Right ventricle myocardium inferior (tissue), 1 donor: ENCODE data around the gene KIF18B. TPM values are rescaled to one million over a fixed set of nuclear protein-coding genes. Genes with fewer than 3 reads are reported as not detected.

Experiments used
- ATAC-seq: fragments of 200-7000 bp; cut with Tn5 transposase; one replicate; pipeline ENCODE4 v1.9.1; 2020; ENCODE audit warnings: mild to moderate bottlenecking, moderate library complexity
- DNase-seq: peaks from one replicate; pipeline ENCODE4 v3.0.0; 2021; ENCODE audit errors: missing footprints
- intact Hi-C: fragments of 100-400 bp; cut with DNase I; formaldehyde crosslinking; loops from one replicate; pipeline ENCODE4 v1.11.0; 2022
- long read RNA-seq: library from polyadenylated mRNA; unstranded; transcript quantifications from one replicate; pipeline ENCODE4 v2.0.0, GENCODE V29; 2021
- total RNA-seq: library from RNA; stranded (reverse); fragmentation: NEBNext Ultra II Directional; extraction: Animal tissue kit (Norgen Biotek cat#: 25700); gene quantifications from one replicate; pipeline ENCODE4 v1.2.1, GENCODE V29; 2021
- donor health status: DM: no; HTN: yes; CAD: no; lungs with severe emphysema.

KIF18B gene
- total RNA-seq: 2.5 TPM
- long read RNA-seq, partial matches to known transcripts: 4 of 5 reads
- long read RNA-seq, other reads (novel, unspliced or antisense): 1 of 5 reads

DNA sequence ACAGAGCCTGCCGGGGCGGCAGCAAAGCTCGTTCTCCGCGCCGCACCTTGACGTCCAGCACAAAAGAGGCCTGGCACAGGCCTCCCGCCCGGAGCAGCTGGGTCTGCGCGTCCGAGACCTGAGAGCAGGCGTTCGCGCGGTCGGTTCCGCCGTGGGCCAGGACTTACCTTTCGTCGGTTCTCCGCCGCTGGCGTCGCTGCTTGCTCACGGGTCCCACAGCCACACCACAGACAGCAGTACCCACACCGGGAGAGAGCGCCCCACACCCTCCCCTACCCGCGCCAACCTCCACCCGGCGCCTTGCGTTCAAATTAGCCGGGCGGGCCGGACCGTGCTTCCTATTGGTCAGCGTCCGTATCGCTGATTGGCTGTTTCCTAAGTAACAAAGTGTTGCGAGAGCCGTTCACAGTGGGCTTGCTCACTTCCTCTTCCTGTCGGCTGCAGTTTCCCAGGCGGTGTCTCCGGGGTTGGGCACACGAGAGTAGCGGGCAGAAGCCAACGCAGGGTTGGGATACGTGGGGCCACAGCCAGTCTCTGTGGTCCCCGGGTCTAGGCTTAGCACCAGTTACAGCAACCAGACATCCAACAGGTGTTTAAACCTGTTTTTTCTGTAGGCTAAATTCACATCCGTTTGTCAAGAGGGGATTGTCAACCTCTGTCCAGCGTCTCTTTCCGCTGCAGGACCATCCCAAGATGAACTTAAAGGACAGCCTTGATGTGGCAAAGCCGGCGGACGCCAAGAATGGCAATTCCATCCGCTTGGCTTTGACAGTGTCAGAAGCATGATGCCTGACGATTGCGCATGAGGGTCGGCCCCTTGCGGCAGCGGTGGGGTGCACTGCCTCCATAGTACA, at the start of gene KIF18B:
KIF18B (minus strand) TSS at position 313 of the 854 bp plus-strand sequence. CDS start 11,429 bp downstream, outside the sequence.
- DNase-seq (peak; percentile 95), ATAC-seq (peak; percentile 98)
- intact Hi-C loops: loop anchor here (2.0 kb wide), 1 partner anchor 21 kb away; the partner anchor contains the start of gene C1QL1

DNA sequence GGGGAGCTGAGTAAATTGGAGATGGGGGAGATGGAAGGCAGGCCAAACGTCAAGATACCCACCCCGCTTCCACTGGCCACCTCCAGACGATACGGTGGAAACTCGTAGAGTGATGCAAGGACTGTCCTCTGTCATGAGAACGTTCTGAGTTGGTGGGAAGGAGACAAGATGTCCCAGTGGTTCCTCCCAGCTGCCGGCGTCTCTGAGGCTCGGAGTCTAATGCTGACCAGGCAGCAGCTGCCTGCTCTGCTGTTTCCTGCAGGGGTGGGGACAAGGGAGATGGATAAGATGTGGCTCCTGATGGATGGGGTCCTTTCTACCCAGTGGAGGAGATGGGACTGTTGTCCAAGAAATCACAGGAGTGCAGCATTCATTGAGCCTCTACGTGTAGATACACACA, 48.7 kb upstream of the KIF18B start:
- DNase-seq (no peak), ATAC-seq (no peak)
- intact Hi-C loops: no loop called here

GRCh38 chr17:44995436-44996001, 47.9 kb upstream of the KIF18B start:
- ATAC-seq: peak; percentile 69
- no peak for DNase-seq
- intact Hi-C loops: no loop called here

DNA sequence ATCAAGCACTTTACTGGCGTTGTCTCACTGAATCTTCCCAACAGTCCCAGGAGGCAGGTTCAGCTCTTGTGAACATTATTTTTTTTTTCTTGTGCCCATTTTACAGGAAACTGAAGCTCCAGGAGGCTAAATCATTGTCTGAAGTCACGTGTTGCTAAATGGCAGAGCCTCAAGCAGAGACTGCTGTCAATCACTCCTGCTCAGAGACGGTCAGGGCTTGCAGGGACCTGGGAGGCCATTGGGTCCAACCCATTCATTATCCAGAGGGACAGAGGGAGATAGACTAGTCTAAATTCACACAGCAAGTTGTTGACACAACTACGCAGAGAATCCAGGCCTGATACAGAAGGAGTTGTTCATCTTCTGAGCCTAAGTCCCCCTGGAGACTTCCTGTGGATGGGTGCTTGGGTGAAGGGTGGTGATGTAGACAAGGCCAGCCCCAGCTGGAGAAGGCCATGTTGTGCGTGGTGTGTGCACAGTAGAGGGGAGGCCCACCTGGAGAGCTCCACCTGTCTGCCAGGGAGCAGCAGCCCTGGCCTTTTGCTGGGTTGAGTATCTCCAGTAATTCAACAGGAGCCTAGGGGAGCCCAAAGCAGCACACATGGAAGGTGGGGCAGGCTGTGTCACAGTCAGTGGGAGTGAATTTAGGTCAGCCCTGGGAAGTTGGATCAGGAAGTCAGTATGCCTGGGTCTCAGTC, 44.8 kb upstream of the KIF18B start:
- intact Hi-C loops: no loop called here
- ATAC-seq: no peak
- DNase-seq: no peak

DNA sequence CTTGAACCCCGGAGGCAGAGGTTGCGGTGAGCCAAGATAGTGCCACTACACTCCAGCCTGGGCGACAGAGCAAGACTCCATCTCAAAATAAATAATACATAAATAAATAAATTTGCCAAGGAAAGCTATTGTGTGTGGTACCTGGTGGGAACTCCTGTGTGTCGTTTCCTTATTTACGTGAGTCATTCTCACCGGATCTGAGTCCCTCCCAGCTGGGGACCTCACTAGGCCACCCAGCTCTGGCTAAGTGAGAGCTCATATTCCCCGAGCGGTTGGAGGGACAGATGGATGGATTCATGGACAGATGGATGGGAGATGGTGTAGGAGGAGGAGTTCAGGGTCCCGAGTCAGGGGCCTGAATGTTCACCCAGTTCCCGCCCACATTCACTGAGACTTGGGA, 43.4 kb upstream of the KIF18B start:
- DNase-seq: no peak
- intact Hi-C loops: no loop called here
- no peak for ATAC-seq

DNA sequence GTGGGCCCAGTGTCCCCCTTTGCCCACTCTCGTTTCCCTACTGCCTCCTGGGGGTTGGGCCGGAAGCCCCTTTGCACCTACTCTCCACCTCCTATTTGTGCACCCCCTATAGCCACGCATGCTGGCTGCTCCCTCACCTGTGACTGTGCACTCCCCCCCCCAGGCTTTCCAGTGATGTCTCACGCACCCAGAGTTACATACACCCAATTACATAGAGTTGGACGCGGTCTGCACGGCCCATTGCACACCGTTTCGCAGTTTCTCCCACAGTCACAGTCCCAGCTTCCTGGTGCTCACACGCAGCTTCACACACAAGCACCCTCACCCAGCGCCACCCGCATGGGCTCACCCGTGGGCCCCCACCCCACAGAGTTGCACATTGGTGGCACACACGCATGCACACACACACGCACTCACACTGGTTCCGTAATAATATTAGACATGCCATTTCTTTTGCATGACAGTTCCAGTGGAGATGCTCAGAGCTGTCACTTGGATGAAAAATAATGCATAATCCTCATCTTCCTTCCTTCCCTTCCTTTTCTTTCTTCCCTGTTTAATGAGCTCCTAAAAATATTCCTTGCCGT, 42.1 kb upstream of the KIF18B start:
- intact Hi-C loops: no loop called here
- no peak for ATAC-seq

DNA sequence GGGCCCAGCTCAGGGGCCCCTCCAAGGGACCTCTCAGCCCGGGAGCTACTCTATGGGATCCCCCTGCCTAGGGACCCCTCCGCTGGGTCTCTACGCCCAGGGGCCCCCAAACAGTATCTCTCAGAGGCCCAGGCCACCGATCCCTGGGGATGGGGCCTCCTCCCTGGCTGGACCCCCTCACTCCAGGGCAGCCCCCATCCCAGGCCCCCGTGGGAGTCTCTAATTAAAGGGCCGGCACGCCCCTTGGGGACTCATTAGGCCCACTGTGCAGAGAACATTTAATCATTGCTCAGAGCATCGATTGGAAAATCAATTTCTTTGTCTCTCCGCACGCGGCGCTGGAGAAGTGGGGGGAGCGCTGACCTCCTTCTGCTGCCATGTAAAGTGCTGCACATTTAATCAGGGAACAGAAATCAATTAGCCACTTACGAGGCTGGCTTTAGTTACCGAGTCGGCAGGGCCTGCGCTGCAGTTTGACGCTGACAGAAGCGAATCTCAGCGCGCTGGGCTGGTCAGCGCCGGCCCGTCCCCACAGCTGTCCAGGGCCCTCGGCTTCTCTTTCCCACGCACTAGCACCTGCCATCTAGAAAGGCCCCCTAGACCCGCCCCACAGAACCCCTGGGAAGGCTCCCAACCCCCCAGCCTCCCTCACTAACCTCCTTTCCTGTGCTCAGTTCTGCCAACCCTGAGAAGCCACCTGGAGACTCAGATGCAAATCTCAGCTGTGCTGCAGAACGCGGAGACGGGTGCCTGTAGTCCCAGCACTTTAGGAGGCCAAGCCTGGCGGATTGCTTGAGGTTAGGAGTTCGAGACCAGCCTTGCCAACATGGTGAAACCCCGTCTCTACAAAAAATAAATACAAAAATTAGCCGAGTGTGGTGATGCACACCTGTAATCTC, 40.7 kb upstream of the KIF18B start:
- intact Hi-C loops: no loop called here
- no peak for DNase-seq
- ATAC-seq: no peak

More for the DNA sequence above, 42.1 kb upstream of the KIF18B start:
- DNase-seq: no peak

GRCh38 chr17:44983563-44983962, 36.0 kb upstream of the KIF18B start:
- DNase-seq: no peak
- intact Hi-C loops: no loop called here
- ATAC-seq: peak; percentile 80

DNA sequence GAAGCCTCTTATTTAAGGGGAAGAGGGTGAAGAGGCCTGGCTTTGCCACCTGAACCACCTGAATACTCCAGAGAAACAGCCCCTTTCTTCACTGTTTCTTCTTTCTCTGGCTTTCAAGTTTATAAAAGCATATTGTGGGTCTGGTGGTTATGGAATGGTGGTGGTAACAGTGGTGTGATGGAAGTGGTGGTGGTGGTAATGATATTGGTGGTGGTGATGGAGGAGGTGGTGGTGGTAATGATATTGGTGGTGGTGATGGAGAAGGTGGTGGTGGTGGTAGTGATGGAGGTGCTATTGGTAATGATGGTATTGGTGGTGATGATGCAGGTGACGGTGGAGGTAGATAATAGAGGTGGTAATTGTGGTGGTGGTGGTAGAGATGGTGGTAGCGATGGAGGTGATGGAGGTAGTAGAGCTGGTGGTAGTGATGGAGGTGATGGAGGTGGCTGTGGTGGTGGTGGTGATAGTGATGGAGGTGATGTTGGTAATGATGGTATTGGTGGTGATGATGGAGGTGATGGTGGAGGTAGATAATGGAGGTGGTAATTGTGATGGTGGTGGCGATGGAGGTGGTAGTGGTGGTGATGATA, 34.6 kb upstream of the KIF18B start:
- no peak for DNase-seq

DNA sequence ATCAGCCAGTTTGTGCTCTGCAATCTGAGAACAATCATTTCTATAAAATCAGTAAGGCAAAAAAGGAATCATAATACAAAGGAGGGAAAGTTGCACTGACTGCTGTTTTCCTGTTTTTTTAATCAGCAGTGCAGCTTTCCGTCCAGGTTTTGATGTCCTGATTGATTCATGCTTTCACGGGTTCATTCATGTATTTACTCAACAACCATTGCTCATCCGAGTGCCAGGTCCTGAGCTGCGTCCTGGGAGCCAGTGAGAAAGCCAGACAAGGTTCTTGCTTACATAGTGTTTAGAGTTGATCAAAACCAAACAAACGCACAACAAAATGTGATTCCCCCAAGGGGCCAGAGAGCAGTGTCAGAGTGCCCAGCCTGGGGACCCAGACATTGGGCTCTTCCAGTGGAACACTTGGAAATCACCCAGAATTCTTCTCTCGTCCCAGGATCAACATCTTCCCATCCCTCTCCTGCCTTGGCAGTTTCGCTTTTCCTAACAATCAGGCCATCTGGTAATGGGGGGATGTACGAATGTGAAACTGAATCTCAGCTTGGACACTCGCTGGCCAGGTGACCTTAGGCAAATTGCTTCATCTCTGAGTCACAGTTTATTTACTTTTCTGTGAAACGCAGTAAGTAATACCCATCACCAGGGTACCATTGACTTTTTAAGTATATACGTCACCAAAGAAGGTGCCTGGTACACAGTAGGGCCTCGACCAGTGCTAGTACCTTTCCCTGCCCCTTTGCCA, 33.8 kb upstream of the KIF18B start:
- intact Hi-C loops: loop anchor here (2.0 kb wide), 1 partner anchor 61 kb away; no protein-coding TSS in a partner anchor
- ATAC-seq: no peak
- DNase-seq: no peak

More for the DNA sequence above, 34.6 kb upstream of the KIF18B start:
- intact Hi-C loops: no loop called here
- no peak for ATAC-seq

DNA sequence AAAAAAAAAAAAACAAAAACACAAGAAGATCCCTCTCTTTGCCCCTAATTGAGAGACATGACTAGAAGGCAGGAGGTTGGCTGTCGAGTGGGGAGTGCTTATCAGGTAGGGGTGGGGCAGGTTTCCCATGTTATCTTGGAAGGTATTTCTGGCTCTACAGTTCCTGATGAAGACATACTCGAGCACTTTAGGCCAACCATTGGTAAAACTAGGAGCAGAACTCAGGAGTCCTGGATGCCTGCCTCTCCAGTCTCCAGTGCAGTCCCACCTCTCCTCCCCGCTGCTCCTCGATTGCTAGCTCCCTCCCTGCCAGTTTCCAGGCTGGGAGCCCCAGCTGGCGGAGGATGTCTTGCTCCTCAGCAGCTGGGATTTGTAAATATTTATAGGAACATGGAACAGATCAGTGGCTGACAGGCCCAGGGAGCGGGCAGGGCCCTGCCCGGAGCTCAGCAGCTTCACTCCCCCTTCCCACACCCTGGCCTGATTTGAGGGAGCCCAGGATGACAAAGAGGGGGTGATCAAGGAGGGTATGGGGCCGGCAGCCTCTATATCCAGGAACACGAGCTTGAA, 31.9 kb upstream of the KIF18B start:
- intact Hi-C loops: no loop called here
- peak; percentile 53 for ATAC-seq

GRCh38 chr17:44978807-44979206, 31.2 kb upstream of the KIF18B start:
- no peak for DNase-seq
- ATAC-seq: no peak
- intact Hi-C loops: no loop called here

More for the DNA sequence above, 31.9 kb upstream of the KIF18B start:
- no peak for DNase-seq

DNA sequence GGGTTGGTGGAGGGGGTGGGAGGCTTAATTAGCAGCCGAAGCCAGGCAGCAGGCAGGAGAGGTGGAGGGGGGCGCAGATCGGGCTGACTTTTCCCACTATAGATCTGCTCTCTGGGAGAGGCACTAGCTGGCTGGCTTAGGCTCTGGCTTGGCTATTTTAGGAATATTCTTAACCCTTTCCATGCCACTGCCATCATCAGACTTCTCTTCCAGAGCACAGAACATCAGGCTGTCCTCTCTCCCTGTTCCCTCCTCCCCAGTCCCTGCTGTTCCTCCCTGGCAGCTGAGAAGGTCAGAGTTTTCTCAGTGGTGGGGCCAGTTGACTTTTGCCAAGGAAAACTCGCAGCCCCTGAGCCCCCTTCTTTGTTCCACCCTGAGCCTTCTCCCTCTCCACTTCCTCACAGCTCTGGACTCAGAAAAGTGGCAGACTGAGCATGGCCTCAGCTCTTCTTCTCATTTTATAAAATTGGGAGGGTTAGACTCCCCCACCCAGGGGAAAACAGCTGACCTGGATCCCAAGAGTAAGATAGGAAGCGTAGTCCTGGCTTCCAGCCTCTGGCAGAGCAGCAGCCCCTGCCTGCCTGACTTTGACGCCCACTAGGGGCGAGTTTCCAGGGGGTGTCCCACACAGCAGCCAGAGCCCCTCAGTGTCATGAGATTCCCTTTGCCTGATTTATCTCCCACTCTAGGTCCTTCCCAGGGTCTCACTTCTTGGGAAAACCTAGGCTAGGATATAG, 30.4 kb upstream of the KIF18B start:
- DNase-seq (no peak), ATAC-seq (peak; percentile 16)
- intact Hi-C loops: loop anchor here (2.0 kb wide), 1 partner anchor 43 kb away; no protein-coding TSS in a partner anchor

GRCh38 chr17:44977065-44977464, 29.5 kb upstream of the KIF18B start:
- DNase-seq (no peak), ATAC-seq (no peak)
- intact Hi-C loops: loop anchor here (2.0 kb wide), 1 partner anchor 44 kb away; no protein-coding TSS in a partner anchor

GRCh38 chr17:44976206-44976605, 28.6 kb upstream of the KIF18B start:
- intact Hi-C loops: loop anchor here (2.0 kb wide), 1 partner anchor 45 kb away; no protein-coding TSS in a partner anchor
- ATAC-seq (no peak), DNase-seq (no peak)

DNA sequence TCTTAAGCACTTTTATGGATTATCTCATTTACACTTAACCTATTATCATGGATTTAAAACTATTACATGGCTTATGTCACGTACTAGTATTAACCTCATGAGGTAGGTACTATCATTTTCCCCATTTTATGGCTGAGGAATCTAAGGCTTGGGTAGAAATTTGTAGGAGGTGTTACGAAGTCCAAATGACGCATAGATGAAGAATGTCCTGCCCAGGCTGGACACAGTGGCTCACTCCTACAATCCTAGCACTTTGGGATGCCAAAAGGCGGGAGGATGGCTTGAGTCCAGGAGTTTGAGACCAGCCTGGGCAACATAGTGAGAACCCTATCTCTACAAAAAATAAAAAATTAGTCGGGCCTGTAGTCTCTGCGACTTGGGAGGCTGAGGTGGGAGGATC, 25.4 kb upstream of the KIF18B start:
- DNase-seq (no peak), ATAC-seq (no peak)
- intact Hi-C loops: no loop called here
